HepG2 (cell line): ENCODE measurements around the gene RFFL. TPM values are rescaled to one million over a fixed set of nuclear protein-coding genes. Genes with fewer than 3 reads are reported as not detected.
A peak's percentile ranks its signal among the peaks of the same experiment; 100 is the strongest.
"Not testable (repeated sequence)": the region's sequence is repeated elsewhere in the genome, so short reads cannot be mapped to it uniquely, and the experiment has no call there.

Experiments used
- ATAC-seq: fragments of 200-7000 bp; cut with Tn5 transposase; 3 replicates; pipeline ENCODE4 v1.9.1; 2020; ENCODE audit warnings: mild to moderate bottlenecking, moderate library complexity
- BruUV-seq: library from RNA; stranded (reverse); fragments of 400-500 nt; replicated peaks from 2 replicates; lab custom pipeline; 2021; lab: Mats Ljungman, UMichigan
- CTCF ChIA-PET: fragments of 300-600 bp; formaldehyde crosslinking; extraction: SDS; loops from one replicate; lab custom pipeline; 2021; ENCODE audit warnings: low total read pairs, inconsistent platforms, low intra/inter-chr PET ratio; lab: Yijun Ruan, JAX
- POLR2A ChIA-PET: fragments of 350-600 bp; sonication (Branson Sonifier 250); formaldehyde crosslinking; loops from one replicate; lab custom pipeline; 2020; ENCODE audit warnings: antibody characterized with exemption, inconsistent platforms; lab: Yijun Ruan, JAX
- DNase-seq: peaks from one replicate; pipeline ENCODE4 v3.0.0-alpha.2; 2015; ENCODE audit warnings: low spot score
- FAIRE-seq: peaks from 3 replicates; lab custom pipeline; 2011; peaks lifted over from hg19 to GRCh38; lab: Jason Lieb, UNC
- H2AFZ ChIP-seq: one replicate; pipeline ENCODE4 v1.6.1; 2011; ENCODE audit warnings: low read length, inconsistent platforms
- H3K27ac ChIP-seq: fragments of 300-600 bp; 3 replicates; pipeline ENCODE4 v1.8.0; 2011; ENCODE audit warnings: mixed run types, mild to moderate bottlenecking, mixed read lengths, low read length, inconsistent platforms; ENCODE audit not compliant: insufficient read depth; ENCODE audit errors: extremely low read length
- H3K27me3 ChIP-seq, 2 experiments: fragments of 200-600 bp in 1 of 2; 2 replicates in 1 of 2; 3 replicates in 1 of 2; pipeline versions ENCODE4 v1.6.0 to v1.8.0; 2011; ENCODE audit warnings: low read length in 2 of 2, mild to moderate bottlenecking in 2 of 2, moderate library complexity in 2 of 2, inconsistent platforms in 1 of 2; ENCODE audit not compliant: insufficient read depth in 2 of 2, control insufficient read depth in 1 of 2
- H3K36me3 ChIP-seq, 2 experiments: fragments of 200-600 bp in 1 of 2; replicated peaks in 1 of 2; 2 replicates in 1 of 2; 3 replicates in 1 of 2; pipeline versions ENCODE4 v1.5.1 to v1.8.0; 2011; ENCODE audit warnings: low read length in 2 of 2, inconsistent platforms in 1 of 2; ENCODE audit not compliant: insufficient read depth in 2 of 2, control insufficient read depth in 1 of 2
- H3K4me1 ChIP-seq: 2 replicates; pipeline ENCODE4 v1.5.1; 2012; ENCODE audit warnings: low read length, inconsistent platforms; ENCODE audit not compliant: insufficient read depth
- H3K4me2 ChIP-seq: 2 replicates; pipeline ENCODE4 v1.6.0; 2011; ENCODE audit warnings: low read depth, low read length, inconsistent platforms
- H3K4me3 ChIP-seq, 3 experiments: fragments of 200-600 bp in 1 of 3; sonication (generic), shearing (Covaris generic) in 1 of 3; replicated peaks in 1 of 3; 2 replicates each; pipeline ENCODE4 v1.5.1; 2011 to 2016; ENCODE audit warnings: low read length in 3 of 3, inconsistent platforms in 2 of 3, low read depth in 2 of 3, mild to moderate bottlenecking in 2 of 3, control low read depth in 1 of 3, mixed read lengths in 1 of 3; ENCODE audit not compliant: insufficient read depth in 1 of 3
- H3K79me2 ChIP-seq: one replicate; pipeline ENCODE4 v1.6.1; 2011; ENCODE audit warnings: low read length, inconsistent platforms; ENCODE audit not compliant: insufficient read depth
- H3K9ac ChIP-seq: 2 replicates; pipeline ENCODE4 v1.6.0; 2011; ENCODE audit warnings: mild to moderate bottlenecking, low read depth, low read length, inconsistent platforms; ENCODE audit not compliant: insufficient read depth
- H3K9me3 ChIP-seq: 2 replicates; pipeline ENCODE4 v1.5.1; 2012; ENCODE audit warnings: mild to moderate bottlenecking, low read length
- H4K20me1 ChIP-seq: 2 replicates; pipeline ENCODE4 v1.6.0; 2011; ENCODE audit warnings: inconsistent platforms, mild to moderate bottlenecking, low read length, moderate library complexity; ENCODE audit not compliant: insufficient read depth
- FOXP1 ChIP-seq, 2 experiments: fragments of 450-650 bp in 1 of 2; IDR thresholded peaks; 2 replicates each; pipeline ENCODE4 v1.6.1; 2017 to 2018; ENCODE audit warnings: antibody characterized with exemption in 1 of 2
- ZBTB38 ChIP-seq: sonication (generic); formaldehyde crosslinking; IDR thresholded peaks from 2 replicates; pipeline ENCODE4 v1.5.1; 2020; ENCODE audit warnings: mild to moderate bottlenecking, missing genetic modification reagents
- WGBS: methylation state at CpG from one replicate; pipeline ENCODE4 v1.1.6; 2017; ENCODE audit warnings: low lambda C conversion rate; 5-methylcytosine and 5-hydroxymethylcytosine counted together
- in situ Hi-C: cut with HindIII; loops from 2 replicates; pipeline ENCODE4 v1.10.0; 2017; ENCODE audit warnings: low pct_unique_long_range_greater_than_20kb; ENCODE audit not compliant: extremely low pct_ligation_motif_present
- intact Hi-C: fragments of 100-400 bp; cut with micrococcal nuclease; formaldehyde crosslinking; loops from one replicate; pipeline ENCODE4 v1.10.0; 2022; ENCODE audit not compliant: unreplicated experiment
- polyA plus RNA-seq, 8 experiments: library from polyadenylated mRNA; depleted of rRNA in 3 of 8; stranded (reverse) in 7 of 8; unstranded in 1 of 8; fragments of >200 nt; fragmentation: Illumina TruSeq in 4 of 8; extraction: Trizol in 4 of 8; gene quantifications; 2 replicates each; pipeline versions ENCODE4 v1.2.1 to v1.2.3, GENCODE V29; 2011 to 2016; ENCODE audit warnings: low read depth in 4 of 8, missing spikeins in 1 of 8, mixed read lengths in 1 of 8; ENCODE audit not compliant: insufficient read depth in 1 of 8
- total RNA-seq, 5 experiments: library from RNA; depleted of rRNA; stranded (reverse); fragments of >200 nt; fragmentation: Illumina TruSeq; extraction: Trizol; gene quantifications; 2 replicates each; pipeline ENCODE4 v1.2.3, GENCODE V29; 2016; ENCODE audit warnings: low read depth in 1 of 5
- TF ChIP-seq, protein P1 (sequence below): sonication (generic); formaldehyde crosslinking; IDR thresholded peaks from 2 replicates; pipeline ENCODE4 v1.4.0; 2020; ENCODE audit warnings: missing genetic modification reagents

Gene RFFL
- total and polyA plus RNA-seq, 2 of the 13 experiments (the other 11 are each of a cell fraction or from before 2014, with no cell fraction given) = 24.3 to 48.6 TPM

DNA sequence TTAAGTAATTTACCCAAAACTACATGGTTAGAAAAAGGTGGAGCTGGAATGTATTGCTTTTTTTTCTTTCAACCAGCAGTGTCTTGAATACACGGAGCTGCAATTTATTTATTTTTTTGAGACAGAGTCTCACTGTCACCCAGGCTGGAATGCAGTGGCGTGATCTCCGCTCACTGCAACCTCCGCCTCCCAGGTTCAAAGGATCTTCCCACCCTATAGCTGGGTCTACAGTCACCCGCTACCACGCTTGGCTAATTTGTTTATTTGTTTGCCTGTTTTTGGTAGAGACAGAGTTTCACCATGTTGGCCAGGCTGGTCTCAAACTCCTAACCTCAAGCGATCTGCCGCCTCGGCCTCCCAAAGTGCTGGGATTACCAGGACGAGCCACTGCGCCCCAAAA, 27.2 kb upstream of the RFFL start:
- H3K27me3 ChIP-seq; in situ Hi-C loops; H3K9me3 ChIP-seq; ATAC-seq; FAIRE-seq; H3K4me3 ChIP-seq; H4K20me1 ChIP-seq; BruUV-seq; H3K36me3 ChIP-seq; H3K4me2 ChIP-seq; intact Hi-C loops; H2AFZ ChIP-seq; H3K9ac ChIP-seq; TF ChIP-seq FOXP1 (IDR thresholded peaks at IDR 0.05): not testable (repeated sequence)
- H3K27ac ChIP-seq = peak overlapping the region; percentile 77
- DNase-seq = peak; percentile 5
- ChIA-PET CTCF (interaction anchor here (3.0 kb wide), 1 partner anchor 93 kb away, joined by 21 read pairs; no protein-coding TSS in a partner anchor), POLR2A (interaction anchor here (1.9 to 2.5 kb wide), 2 partner anchors 28 to 110 kb away, joined by 12 to 20 read pairs; partner anchors contain the start of genes LIG3 and RFFL)
- 0 out of 2 replicates have a peak, but pooled peaks have one; percentile 17 for TF ChIP-seq FOXP1 (CRISPR knock-in tag; IDR thresholded peaks at IDR 0.05)
- TF ChIP-seq, protein P1, sequence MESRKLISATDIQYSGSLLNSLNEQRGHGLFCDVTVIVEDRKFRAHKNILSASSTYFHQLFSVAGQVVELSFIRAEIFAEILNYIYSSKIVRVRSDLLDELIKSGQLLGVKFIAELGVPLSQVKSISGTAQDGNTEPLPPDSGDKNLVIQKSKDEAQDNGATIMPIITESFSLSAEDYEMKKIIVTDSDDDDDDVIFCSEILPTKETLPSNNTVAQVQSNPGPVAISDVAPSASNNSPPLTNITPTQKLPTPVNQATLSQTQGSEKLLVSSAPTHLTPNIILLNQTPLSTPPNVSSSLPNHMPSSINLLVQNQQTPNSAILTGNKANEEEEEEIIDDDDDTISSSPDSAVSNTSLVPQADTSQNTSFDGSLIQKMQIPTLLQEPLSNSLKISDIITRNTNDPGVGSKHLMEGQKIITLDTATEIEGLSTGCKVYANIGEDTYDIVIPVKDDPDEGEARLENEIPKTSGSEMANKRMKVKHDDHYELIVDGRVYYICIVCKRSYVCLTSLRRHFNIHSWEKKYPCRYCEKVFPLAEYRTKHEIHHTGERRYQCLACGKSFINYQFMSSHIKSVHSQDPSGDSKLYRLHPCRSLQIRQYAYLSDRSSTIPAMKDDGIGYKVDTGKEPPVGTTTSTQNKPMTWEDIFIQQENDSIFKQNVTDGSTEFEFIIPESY (CRISPR knock-in tag) = peak; percentile 81; the same call in 1 of the 2 replicates
- peak; percentile 75; the same call in 1 of the 2 replicates for TF ChIP-seq ZBTB38 (CRISPR knock-in tag)
- peaks cover 27% of the 10 kb centered on the region for H3K79me2 ChIP-seq
- H3K4me1 ChIP-seq = peaks cover 34% of the 10 kb centered on the region
- WGBS = 77% methylated on average over 11 of the region's 11 CpGs
